GM18868 (cell line): ENCODE measurements around the gene ZNF248.
A peak's percentile ranks its signal among the peaks of the same experiment; 100 is the strongest.

Source experiments
- ATAC-seq: cut with Tn5 transposase; IDR thresholded peaks from one replicate; pipeline ENCODE4 v1.9.1; 2021; ENCODE audit warnings: mild to moderate bottlenecking, moderate library complexity; ENCODE audit not compliant: unreplicated experiment

ZNF248 gene

GRCh38 chr10:37826806-37827205 lies 30.6 kb downstream of the ZNF248 start:
- no peak for ATAC-seq

DNA sequence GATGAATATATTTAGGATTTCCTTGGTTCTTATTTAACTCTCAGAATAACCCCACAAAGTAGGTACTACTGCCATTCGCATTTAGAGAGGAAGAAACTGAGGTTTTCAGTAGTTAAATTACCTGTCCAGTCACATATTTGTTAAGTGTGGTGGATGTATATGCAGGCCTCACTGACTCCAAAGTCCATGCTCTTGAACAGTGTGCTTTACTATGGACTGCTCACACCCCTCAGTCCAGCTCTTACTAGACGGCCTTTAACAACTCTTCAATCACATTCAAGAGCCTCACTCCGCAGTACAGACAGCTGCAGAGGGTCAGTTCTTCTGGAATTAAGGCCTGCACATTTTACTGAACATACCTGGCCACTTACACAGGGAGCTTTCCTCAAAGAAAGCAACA lies 36.2 kb downstream of the ZNF248 start:
- no peak for ATAC-seq

DNA sequence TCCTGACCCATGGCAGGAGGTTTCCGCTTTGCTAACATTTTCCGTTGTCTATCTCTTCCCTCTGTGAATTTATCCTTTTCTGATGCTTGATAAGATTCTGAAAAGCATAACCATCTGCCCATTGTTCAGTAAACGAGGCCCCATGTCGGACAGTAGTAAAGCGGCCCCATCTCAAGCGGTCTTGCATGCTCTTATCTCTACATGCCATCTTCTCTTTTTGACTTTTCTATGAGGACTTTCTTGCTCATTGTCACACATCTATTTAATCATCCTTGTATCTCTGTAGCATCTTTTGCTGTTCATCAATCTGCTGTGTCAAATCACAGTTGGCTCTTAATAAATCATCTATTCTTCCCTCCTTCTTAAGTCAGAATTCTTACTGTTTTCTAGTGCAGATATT lies 37.6 kb downstream of the ZNF248 start:
- no peak for ATAC-seq

DNA sequence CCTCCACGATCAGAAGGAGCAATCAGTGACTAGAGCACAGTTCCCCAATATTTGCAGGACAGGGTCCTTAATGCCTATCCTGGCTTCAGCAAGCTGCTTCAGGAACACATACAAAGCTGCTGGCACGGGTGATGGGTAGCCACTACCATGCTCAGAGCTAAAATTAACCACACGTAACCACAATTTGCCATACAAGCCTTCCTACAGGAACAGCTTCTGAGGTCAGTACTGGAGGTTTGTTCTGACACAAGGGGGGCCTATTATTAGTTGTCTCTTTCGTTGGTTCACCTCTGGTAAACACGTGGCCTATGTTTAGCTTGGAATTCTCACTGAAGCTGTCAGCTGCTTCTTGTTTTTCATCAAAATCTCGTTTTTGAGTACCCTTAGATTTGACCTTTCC lies 41.1 kb downstream of the ZNF248 start:
- no peak for ATAC-seq

- no peak for ATAC-seq
Observed at GRCh38 chr10:37813763-37814162, 43.6 kb downstream of the ZNF248 start.

DNA sequence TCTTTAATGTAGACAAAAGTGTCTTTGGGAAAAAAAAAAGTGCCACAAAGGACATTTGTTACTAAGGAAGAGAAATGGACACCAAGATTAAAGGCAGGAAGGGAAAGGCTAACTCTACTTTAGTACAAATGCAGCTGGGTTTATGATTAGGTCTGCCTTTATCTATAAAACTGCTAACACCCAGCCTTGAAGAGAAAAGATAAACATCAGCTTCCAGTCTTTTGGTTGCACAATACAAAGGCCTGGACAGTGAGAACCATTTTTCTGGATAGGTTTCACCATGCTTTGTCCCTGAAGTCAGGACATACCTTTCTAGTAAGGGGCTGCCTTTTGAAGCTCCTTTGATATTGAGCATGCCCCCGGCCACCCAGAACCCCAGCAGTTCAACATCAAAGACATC lies 45.1 kb downstream of the ZNF248 start:
- ATAC-seq, result no peak

DNA sequence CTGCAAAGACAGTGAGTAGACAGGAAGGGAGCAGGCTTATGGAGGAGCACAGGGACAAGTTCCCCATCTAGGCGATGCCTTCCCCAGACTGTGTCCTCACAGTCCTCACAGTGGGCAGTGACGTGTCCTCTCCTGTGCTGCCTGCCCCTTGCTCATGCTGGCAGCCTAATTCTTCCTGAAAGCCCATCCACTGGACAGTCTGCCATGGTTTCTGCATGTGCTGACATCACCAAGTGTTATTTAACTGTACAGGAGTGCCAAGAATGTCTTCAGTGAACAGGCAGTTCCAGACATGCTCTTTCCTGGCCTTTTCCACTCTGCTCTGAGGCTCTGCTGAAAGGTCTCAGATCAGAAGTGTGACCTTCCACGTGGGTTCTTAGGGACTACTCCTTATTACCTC lies 54.1 kb downstream of the ZNF248 start:
- no peak for ATAC-seq

- no peak for ATAC-seq
Observed at GRCh38 chr10:37801557-37801956, 55.9 kb downstream of the ZNF248 start.

DNA sequence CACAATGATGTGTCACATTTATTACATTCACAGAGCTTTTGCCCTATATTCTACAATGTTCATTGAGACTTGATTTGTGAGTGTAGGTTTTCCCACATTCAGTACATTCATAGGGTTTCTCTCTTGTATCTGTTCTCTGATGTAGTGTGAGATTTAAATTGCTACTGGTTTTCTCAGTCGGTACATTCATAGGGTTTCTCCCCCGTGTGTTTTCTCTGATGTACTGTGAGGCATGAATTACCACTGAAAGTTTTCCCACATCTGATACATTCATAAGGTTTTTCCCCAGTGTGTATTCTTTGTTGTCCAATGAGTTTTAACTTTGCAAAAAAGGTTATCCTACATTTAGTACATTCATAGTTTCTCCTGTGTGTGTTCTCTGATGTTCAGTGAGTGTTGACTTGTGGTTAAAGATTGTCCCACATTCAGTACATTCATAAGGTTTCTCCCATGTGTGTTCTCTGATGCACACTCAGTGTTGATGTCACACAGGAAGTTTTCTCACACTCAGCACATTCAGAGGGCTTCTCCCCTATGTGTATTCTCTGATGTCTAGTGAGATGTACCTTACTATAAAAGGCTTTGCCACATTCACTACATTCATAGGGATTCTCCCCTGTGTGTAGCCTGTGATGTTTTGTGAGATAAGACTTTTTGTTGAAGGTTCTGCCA lies 63.0 kb downstream of the ZNF248 start:
- no peak for ATAC-seq

GRCh38 chr10:37789590-37789989 lies 67.8 kb downstream of the ZNF248 start:
- ATAC-seq, result no peak

DNA sequence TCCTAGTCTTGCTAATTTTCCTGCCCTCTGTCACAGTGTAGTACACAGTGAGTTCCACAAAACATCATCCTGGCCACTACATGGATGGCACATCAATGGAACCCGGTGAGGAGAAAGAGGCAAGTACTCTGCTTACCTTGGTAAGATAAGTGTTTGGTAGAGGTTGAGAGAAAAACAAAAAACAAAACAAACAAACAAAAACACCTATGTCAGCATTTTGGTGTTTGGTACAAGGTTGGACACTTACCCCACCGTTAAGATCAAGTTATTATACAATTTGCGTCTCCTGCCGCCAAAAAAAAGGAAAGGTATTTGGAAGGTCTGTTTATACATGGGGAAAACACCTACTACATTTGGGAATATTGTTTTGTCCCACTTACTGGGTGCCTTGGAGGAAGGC lies 72.7 kb downstream of the ZNF248 start:
- ATAC-seq, result no peak

GRCh38 chr10:37780536-37780935 lies 76.9 kb downstream of the ZNF248 start:
- no peak for ATAC-seq

DNA sequence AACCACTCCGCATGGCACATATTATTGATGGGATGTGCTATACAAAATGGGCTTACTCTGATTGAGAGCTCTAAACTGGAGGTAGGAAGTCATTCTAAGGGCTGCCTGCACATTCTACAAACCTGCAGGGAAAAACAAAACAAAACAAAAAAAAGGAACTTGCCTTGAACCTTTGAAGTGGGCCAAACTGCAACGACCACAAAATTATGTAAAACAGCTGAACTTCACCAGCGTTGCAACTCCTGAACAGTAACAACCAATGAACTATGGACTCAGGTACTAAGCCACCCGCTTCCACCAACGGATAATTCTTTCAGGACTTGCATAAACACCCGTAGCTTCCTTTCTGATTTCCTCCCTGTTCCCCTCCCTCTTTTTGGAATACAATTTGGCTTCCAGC lies 80.4 kb downstream of the ZNF248 start:
- no peak for ATAC-seq

DNA sequence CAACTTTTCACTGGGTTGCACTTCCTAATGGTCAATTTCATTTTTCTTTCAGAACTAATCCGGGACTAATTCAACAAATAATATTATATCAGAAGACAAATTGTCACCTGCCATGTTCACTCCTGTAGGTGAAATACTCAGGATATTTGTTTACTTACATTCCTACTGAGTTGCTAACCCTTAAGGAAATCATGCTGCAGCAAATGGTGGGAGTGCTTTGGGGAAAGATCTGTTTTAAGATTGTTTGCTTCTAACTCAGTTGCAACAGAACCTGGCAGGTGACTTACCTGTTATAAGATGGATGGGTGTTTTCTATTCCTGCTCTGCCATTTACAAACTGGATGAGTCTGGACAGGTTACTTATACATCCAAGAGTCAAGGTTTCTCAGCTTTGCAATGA lies 81.8 kb downstream of the ZNF248 start:
- no peak for ATAC-seq

DNA sequence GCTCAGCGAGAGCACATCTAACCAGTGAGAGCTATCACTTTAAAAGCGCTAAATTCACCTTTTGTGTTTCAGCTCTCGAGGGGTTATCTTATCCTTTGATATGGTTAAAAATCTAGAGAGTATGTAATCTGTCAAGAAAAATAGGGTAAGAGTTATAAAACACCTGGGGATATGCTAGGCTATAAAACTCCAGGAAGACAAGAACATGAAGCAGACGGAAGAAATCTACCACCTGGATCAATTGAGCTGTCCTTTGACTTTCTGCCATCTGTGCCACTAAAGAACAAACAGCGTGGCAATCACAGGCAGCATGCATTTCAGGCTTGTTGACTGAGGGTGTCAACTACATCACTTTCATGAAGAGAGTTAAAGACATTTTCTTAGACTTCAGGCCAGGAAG lies 83.1 kb downstream of the ZNF248 start:
- ATAC-seq, result no peak

DNA sequence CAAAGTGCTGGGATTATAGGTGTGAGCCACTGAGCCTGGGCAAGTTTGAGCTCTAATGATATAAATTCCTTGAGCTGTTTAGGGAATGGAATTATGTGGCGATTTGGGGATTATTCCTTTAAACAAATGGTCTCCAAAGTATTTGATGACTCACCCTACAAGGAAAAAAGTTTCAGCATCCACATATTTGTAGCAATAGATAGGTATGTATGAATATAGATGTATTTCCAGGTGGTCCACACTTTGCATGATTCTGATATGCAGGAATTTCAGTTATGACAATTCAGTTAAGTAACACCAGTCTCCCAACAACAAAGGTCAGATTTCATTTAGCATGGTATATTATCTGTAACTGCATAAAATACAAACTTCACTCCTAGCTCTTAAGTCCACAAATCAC lies 92.2 kb downstream of the ZNF248 start:
- ATAC-seq, result no peak

- no peak for ATAC-seq
Observed at GRCh38 chr10:37763132-37763531, 94.3 kb downstream of the ZNF248 start.

GRCh38 chr10:37762287-37762686 lies 95.1 kb downstream of the ZNF248 start:
- ATAC-seq, result no peak

DNA sequence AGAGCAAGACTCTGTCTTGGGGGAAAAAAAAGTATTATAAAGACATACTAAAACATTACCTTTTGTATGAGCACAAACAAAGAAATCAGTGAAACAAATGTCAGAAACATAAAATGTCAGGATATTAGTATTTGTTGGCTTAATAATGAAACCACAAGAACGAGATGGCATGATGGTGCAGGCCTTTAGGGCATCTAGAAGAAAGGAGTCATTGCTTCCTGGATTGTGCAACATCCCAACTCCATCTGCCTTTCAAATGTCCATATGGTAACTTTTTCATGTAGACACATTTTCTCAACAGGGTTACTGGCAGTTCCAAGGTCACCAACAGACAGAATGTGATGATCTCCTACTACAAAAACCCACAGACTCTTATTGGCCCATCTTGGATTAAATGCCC lies 96.6 kb downstream of the ZNF248 start:
- no peak for ATAC-seq

DNA sequence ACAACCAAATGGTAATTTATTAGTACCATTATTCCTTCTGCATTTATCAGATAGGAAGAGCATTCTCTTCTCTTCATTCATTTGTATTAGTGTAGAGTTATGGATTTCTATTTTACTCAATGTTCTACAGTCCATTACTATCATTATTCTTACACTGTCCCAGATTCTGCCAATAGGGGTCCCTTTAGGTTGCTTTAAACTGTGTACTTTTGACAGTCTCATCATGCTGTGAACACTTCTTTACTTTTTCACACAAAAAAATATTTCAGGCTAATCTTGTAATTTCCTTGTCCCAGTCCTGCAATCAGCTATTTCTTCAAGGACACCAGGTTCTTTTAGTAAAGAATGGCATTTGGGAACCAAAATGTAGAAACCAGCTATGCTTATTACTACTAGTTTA lies 99.3 kb downstream of the ZNF248 start:
- no peak for ATAC-seq

DNA sequence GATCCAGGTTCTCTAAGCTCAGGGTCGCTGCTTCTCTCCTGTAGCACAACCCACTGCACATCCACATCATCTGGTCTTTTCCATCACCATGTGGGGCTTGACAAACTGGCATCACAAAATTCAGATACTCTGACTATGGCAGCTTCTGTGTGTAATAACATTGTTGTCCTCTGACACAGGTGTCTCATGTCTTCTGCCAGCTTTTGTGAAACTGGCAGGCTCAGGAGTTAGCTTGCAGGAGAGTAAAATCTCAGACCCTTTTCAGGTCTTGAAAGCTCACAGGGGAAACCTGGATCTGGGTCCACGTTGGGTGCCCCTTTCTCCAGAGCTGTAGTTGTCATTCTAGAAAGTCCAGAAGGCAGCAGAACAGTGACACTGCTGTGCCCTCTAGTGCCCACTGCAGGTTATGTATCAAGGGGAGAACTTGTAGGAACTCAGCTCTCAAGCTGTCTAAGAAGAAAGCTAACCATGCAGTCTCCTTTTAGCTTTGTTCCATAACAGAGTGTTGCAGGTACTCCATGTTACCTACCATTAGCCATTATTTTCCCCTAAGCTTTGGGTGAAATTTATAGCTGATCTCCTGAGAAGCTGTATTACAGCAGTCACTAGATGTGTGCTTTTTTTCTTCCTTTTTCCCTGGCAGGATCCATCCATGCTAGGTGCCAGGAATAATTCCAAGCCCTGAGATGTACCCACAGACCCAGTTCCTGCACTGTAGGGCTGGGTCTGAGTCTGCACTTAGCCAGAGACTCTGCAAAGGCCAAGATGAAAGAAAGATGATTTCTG lies 102.7 kb downstream of the ZNF248 start:
- ATAC-seq, result peak; percentile 83

GRCh38 chr10:37752334-37752875 lies 105.0 kb downstream of the ZNF248 start:
- no peak for ATAC-seq
